Coronary artery (tissue), 2 donors: ENCODE data around the gene GABBR2.

Experiments
- DNase-seq: peaks from one replicate; pipeline ENCODE4 v3.0.0-alpha.2; 2017; ENCODE audit warnings: low spot score
- H3K27ac ChIP-seq, 2 donors: fragments of 200-600 bp; sonication (generic); one replicate each; pipeline ENCODE4 v1.5.1; 2016 to 2019
- H3K4me3 ChIP-seq: fragments of 200-600 bp; sonication (generic); 2 replicates; pipeline ENCODE4 v1.5.1; 2016; ENCODE audit warnings: mild to moderate bottlenecking, moderate library complexity
- CTCF ChIP-seq: fragments of 200-600 bp; sonication (generic); IDR thresholded peaks from one replicate; pipeline ENCODE4 v1.5.1; 2019; ENCODE audit warnings: antibody characterized with exemption

GABBR2 gene

GRCh38 chr9:98427491-98427890 is 281.2 kb downstream of the GABBR2 start:
- DNase-seq, result no peak
- Histone ChIP-seq H3K4me3 (no peak overlapping the region), H3K27ac (no peak overlapping the region)
- TF ChIP-seq CTCF, result no peak

- TF ChIP-seq CTCF, result no peak
- no peak overlapping the region for H3K27ac ChIP-seq
- no peak for DNase-seq
- no peak overlapping the region for H3K4me3 ChIP-seq
These were observed 283.7 kb downstream of the GABBR2 start for GRCh38 chr9:98425079-98425478.

GRCh38 chr9:98419260-98419603 is 289.5 kb downstream of the GABBR2 start:
- no peak for DNase-seq
- TF ChIP-seq CTCF, result no peak
- Histone ChIP-seq H3K27ac (no peak overlapping the region), H3K4me3 (no peak overlapping the region)

GRCh38 chr9:98418578-98419259 is 290.0 kb downstream of the GABBR2 start:
- no peak overlapping the region for H3K4me3 ChIP-seq
- H3K27ac ChIP-seq, result no peak overlapping the region
- TF ChIP-seq CTCF, result no peak
- no peak for DNase-seq

GRCh38 chr9:98416294-98417248 is 292.2 kb downstream of the GABBR2 start:
- no peak for TF ChIP-seq CTCF
- no peak for DNase-seq
- no peak overlapping the region for H3K27ac ChIP-seq
- H3K4me3 ChIP-seq, result no peak overlapping the region

GRCh38 chr9:98415782-98416181 is 293.0 kb downstream of the GABBR2 start:
- no peak for TF ChIP-seq CTCF
- Histone ChIP-seq H3K27ac (no peak overlapping the region), H3K4me3 (no peak overlapping the region)
- DNase-seq, result no peak
